HG03442 (cell line): Measurements from ENCODE around the gene FOXL3.

Experiments
- ATAC-seq: cut with Tn5 transposase; IDR thresholded peaks from one replicate; pipeline ENCODE4 v1.9.1; 2021; ENCODE audit warnings: mild to moderate bottlenecking, moderate library complexity; ENCODE audit not compliant: unreplicated experiment

Gene FOXL3

GRCh38 chr7:265998-266850 lies 23.7 kb upstream of the FOXL3 start:
- no peak for ATAC-seq

GRCh38 chr7:266851-267840 lies 22.8 kb upstream of the FOXL3 start:
- ATAC-seq, result no peak

- ATAC-seq, result no peak
These were observed 21.0 kb upstream of the FOXL3 start for GRCh38 chr7:268991-269390.

- ATAC-seq, result no peak
These were observed 20.2 kb upstream of the FOXL3 start for GRCh38 chr7:269721-270120.

- no peak for ATAC-seq
These were observed 19.5 kb upstream of the FOXL3 start for GRCh38 chr7:270351-270983.

GRCh38 chr7:271266-272107 lies 18.5 kb upstream of the FOXL3 start:
- no peak for ATAC-seq

- ATAC-seq, result no peak
These were observed 17.8 kb upstream of the FOXL3 start for GRCh38 chr7:272108-272615.

- ATAC-seq, result no peak
These were observed 17.3 kb upstream of the FOXL3 start for GRCh38 chr7:272631-273030.

GRCh38 chr7:273327-273726 lies 16.6 kb upstream of the FOXL3 start:
- no peak for ATAC-seq

- no peak for ATAC-seq
These were observed 15.7 kb upstream of the FOXL3 start for GRCh38 chr7:274266-274665.

GRCh38 chr7:276230-276835 lies 13.6 kb upstream of the FOXL3 start:
- no peak for ATAC-seq

- ATAC-seq, result no peak
These were observed 12.7 kb upstream of the FOXL3 start for GRCh38 chr7:277228-277627.

GRCh38 chr7:278081-278480 lies 11.9 kb upstream of the FOXL3 start:
- no peak for ATAC-seq

- no peak for ATAC-seq
These were observed 10.1 kb upstream of the FOXL3 start for GRCh38 chr7:279821-280220.

GRCh38 chr7:280461-280860 lies 9.5 kb upstream of the FOXL3 start:
- ATAC-seq, result no peak

GRCh38 chr7:281637-282036 lies 8.3 kb upstream of the FOXL3 start:
- no peak for ATAC-seq

- no peak for ATAC-seq
These were observed 7.3 kb upstream of the FOXL3 start for GRCh38 chr7:282621-283020.

- ATAC-seq, result no peak
These were observed 4.9 kb upstream of the FOXL3 start for GRCh38 chr7:284762-285722.

GRCh38 chr7:285731-286130 lies 4.2 kb upstream of the FOXL3 start:
- no peak for ATAC-seq
